Immature natural killer cell (primary cell): ENCODE results near the gene FCAMR. TPM values are rescaled to one million over a fixed set of nuclear protein-coding genes. Genes with fewer than 3 reads are reported as not detected.
A peak's percentile ranks its signal among the peaks of the same experiment; 100 is the strongest.

Experiments
- DNase-seq, 3 donors: peaks; one replicate each; pipeline ENCODE4 v3.0.0; 2022; ENCODE audit warnings: mixed read lengths in 1 of 3
- H3K27ac Mint-ChIP-seq, 6 donors: one replicate each; pipeline ENCODE4 v1.8.0; 2020; ENCODE audit warnings: mixed read lengths in 6 of 6, mild to moderate bottlenecking in 5 of 6, inconsistent platforms in 4 of 6, moderate library complexity in 3 of 6
- H3K27me3 Mint-ChIP-seq, 3 donors: one replicate each; pipeline ENCODE4 v1.8.0; 2020 to 2021; ENCODE audit warnings: low read depth in 3 of 3, mild to moderate bottlenecking in 3 of 3, mixed read lengths in 3 of 3, moderate library complexity in 3 of 3, inconsistent platforms in 1 of 3
- H3K36me3 Mint-ChIP-seq, 3 donors: one replicate each; pipeline ENCODE4 v1.8.0; 2020; ENCODE audit warnings: mixed read lengths in 3 of 3, inconsistent platforms in 2 of 3, mild to moderate bottlenecking in 2 of 3
- H3K4me1 Mint-ChIP-seq, 2 donors: one replicate each; pipeline ENCODE4 v1.8.0; 2020; ENCODE audit warnings: inconsistent platforms in 2 of 2, mild to moderate bottlenecking in 2 of 2, mixed read lengths in 2 of 2, moderate library complexity in 1 of 2
- H3K4me3 Mint-ChIP-seq, 5 donors: one replicate each; pipeline ENCODE4 v1.8.0; 2020; ENCODE audit warnings: mild to moderate bottlenecking in 5 of 5, mixed read lengths in 5 of 5, inconsistent platforms in 3 of 5, moderate library complexity in 3 of 5
- H3K9me3 Mint-ChIP-seq, 6 donors: one replicate each; pipeline ENCODE4 v1.8.0; 2020; ENCODE audit warnings: mild to moderate bottlenecking in 6 of 6, mixed read lengths in 6 of 6, inconsistent platforms in 4 of 6, moderate library complexity in 3 of 6
- polyA plus RNA-seq, 3 donors: library from polyadenylated mRNA; unstranded; fragments of 300-500 nt; fragmentation: Illumina TruSeq; gene quantifications; one replicate each; pipeline ENCODE4 v1.2.3, GENCODE V29; 2021

The FCAMR gene
- polyA plus RNA-seq, 3 donors from 2014 or later = not detected

GRCh38 chr1:206913766-206914537 lies 56.3 kb downstream of the FCAMR start:
- peak overlapping the region in 1 of 5 donors; percentile 1 for H3K4me3 Mint-ChIP-seq

GRCh38 chr1:206912445-206913095 lies 57.7 kb downstream of the FCAMR start:
- Mint-ChIP-seq H3K36me3 (peaks cover 14 to 42% (median 41%) of the 10 kb centered on the region in 3 donors), H3K4me3 (peak overlapping the region in 3 of 5 donors; percentile 30 to 37 (median 31)), H3K9me3 (no peaks in the 10 kb centered on the region), H3K27ac (peak overlapping the region in 5 of 6 donors; percentile 80 to 93 (median 91)), H3K27me3 (no peaks in the 10 kb centered on the region), H3K4me1 (peaks cover 86 to 91% of the 10 kb centered on the region in 2 donors)
- peak; percentile 68 to 75 (median 70) for DNase-seq

More at GRCh38 chr1:206913766-206914537, 56.3 kb downstream of the FCAMR start:
- peak overlapping the region in 5 of 6 donors; percentile 79 to 93 (median 91) for H3K27ac Mint-ChIP-seq
- H3K27me3 Mint-ChIP-seq = peaks cover 0 to 3% (median 0%) of the 10 kb centered on the region in 3 donors
- H3K4me1 Mint-ChIP-seq = peaks cover 88 to 91% of the 10 kb centered on the region in 2 donors
- no peak for DNase-seq
- peaks cover 22 to 43% (median 43%) of the 10 kb centered on the region in 3 donors for H3K36me3 Mint-ChIP-seq
- H3K9me3 Mint-ChIP-seq = no peaks in the 10 kb centered on the region

GRCh38 chr1:206911064-206911663 lies 59.1 kb downstream of the FCAMR start:
- H3K4me3 Mint-ChIP-seq = peak overlapping the region in 2 of 5 donors; percentile 42 to 44
- no peaks in the 10 kb centered on the region for H3K27me3 Mint-ChIP-seq
- H3K9me3 Mint-ChIP-seq = no peaks in the 10 kb centered on the region
- peak; percentile 51 to 56 (median 51) for DNase-seq
- H3K36me3 Mint-ChIP-seq = peaks cover 14 to 41% (median 34%) of the 10 kb centered on the region in 3 donors
- H3K27ac Mint-ChIP-seq = peak overlapping the region; percentile 10 to 80 (median 60)
- H3K4me1 Mint-ChIP-seq = peaks cover 79 to 84% of the 10 kb centered on the region in 2 donors

- Mint-ChIP-seq H3K27ac (peak overlapping the region in 1 of 6 donors; percentile 63), H3K9me3 (no peaks in the 10 kb centered on the region), H3K27me3 (no peaks in the 10 kb centered on the region), H3K4me1 (peaks cover 79 to 84% of the 10 kb centered on the region in 2 donors), H3K4me3 (peak overlapping the region in 2 of 5 donors; percentile 20 to 36), H3K36me3 (peaks cover 22 to 53% (median 37%) of the 10 kb centered on the region in 3 donors)
- no peak for DNase-seq
Observed at GRCh38 chr1:206909883-206910318, 60.4 kb downstream of the FCAMR start.

- peaks cover 76 to 84% of the 10 kb centered on the region in 2 donors for H3K4me1 Mint-ChIP-seq
- no peaks in the 10 kb centered on the region for H3K9me3 Mint-ChIP-seq
- H3K4me3 Mint-ChIP-seq = peak overlapping the region in 3 of 5 donors; percentile 4 to 52 (median 30)
- DNase-seq = no peak
- peaks cover 25 to 55% (median 42%) of the 10 kb centered on the region in 3 donors for H3K36me3 Mint-ChIP-seq
- H3K27me3 Mint-ChIP-seq = no peaks in the 10 kb centered on the region
- H3K27ac Mint-ChIP-seq = peak overlapping the region in 5 of 6 donors; percentile 13 to 75 (median 66)
Observed at GRCh38 chr1:206909161-206909882, 60.9 kb downstream of the FCAMR start.

- no peak for DNase-seq
- Mint-ChIP-seq H3K27me3 (no peaks in the 10 kb centered on the region), H3K27ac (peak overlapping the region in 4 of 6 donors; percentile 29 to 63 (median 44)), H3K4me3 (peak overlapping the region in 4 of 5 donors; percentile 5 to 43 (median 36)), H3K36me3 (peaks cover 26 to 67% (median 49%) of the 10 kb centered on the region in 3 donors), H3K9me3 (no peaks in the 10 kb centered on the region), H3K4me1 (peaks cover 63 to 75% of the 10 kb centered on the region in 2 donors)
Observed at GRCh38 chr1:206908038-206908437, 62.2 kb downstream of the FCAMR start.

Other genes with a start within 250 kb of the FCAMR start
- gene IL19, start 199.7 kb downstream of the FCAMR start, polyA plus RNA-seq = not detected
- gene IL10, start 198.0 kb downstream of the FCAMR start, polyA plus RNA-seq = under 1 TPM in 1 of 3 donors, not detected in 2; 0.43 TPM
- not detected for gene IL20, start 104.8 kb downstream of the FCAMR start, polyA plus RNA-seq
- 10 to 100 TPM in 2 of 3 donors, 1 to 10 TPM in 1; 9.3 to 21.5 (median 13.3) TPM for gene IL24, start 73.0 kb downstream of the FCAMR start, polyA plus RNA-seq
- 100 to 1,000 TPM; 255 to 454 (median 370) TPM for gene FCMR, start 48.5 kb downstream of the FCAMR start, polyA plus RNA-seq
- gene PIGR, start 24.0 kb downstream of the FCAMR start, polyA plus RNA-seq = under 1 TPM in 2 of 3 donors, not detected in 1; 0.13 to 0.25 TPM
- gene C1orf116, start 62.3 kb upstream of the FCAMR start, polyA plus RNA-seq = under 1 TPM in 1 of 3 donors, not detected in 2; 0.31 TPM
- gene YOD1, start 80.7 kb upstream of the FCAMR start, polyA plus RNA-seq = 1 to 10 TPM in 1 of 3 donors, under 1 TPM in 1, not detected in 1; 0.49 to 1.5 TPM
- 1 to 10 TPM in 2 of 3 donors, under 1 TPM in 1; 0.94 to 1.8 (median 1.4) TPM for gene PFKFB2, start 82.8 kb upstream of the FCAMR start, polyA plus RNA-seq
- gene C4BPB, start 118.4 kb upstream of the FCAMR start, polyA plus RNA-seq = under 1 TPM in 1 of 3 donors, not detected in 2; 0.24 TPM
- gene C4BPA, start 133.8 kb upstream of the FCAMR start, polyA plus RNA-seq = not detected